Brain microvascular endothelial cell (primary cell): Measurements from ENCODE around the gene NRXN3.

Source experiments
- DNase-seq: peaks from one replicate; pipeline ENCODE4 v3.0.0-alpha.2; 2020
- H3K27ac ChIP-seq: fragments of 250-450 bp; sonication (Bioruptor Pico); 2 replicates; pipeline ENCODE4 v1.5.1; 2020; ENCODE audit warnings: mild to moderate bottlenecking, moderate library complexity
- H3K27me3 ChIP-seq: fragments of 250-450 bp; sonication (Bioruptor Pico); replicated peaks from 2 replicates; pipeline ENCODE4 v1.5.1; 2020; ENCODE audit warnings: mild to moderate bottlenecking
- H3K36me3 ChIP-seq: fragments of 250-450 bp; sonication (Bioruptor Pico); replicated peaks from 2 replicates; pipeline ENCODE4 v1.5.1; 2020; ENCODE audit warnings: mild to moderate bottlenecking
- H3K4me3 ChIP-seq: 2 replicates; pipeline ENCODE4 v1.5.1; 2011; ENCODE audit warnings: low read depth, mild to moderate bottlenecking, control low read depth, low read length, moderate library complexity
- in situ Hi-C: cut with HindIII; loops from 2 replicates; pipeline ENCODE4 v1.10.0; 2017; ENCODE audit warnings: low sequenced_read_pairs, low pct_ligation_motif_present
- TF ChIP-seq, protein P1 (sequence below): IDR thresholded peaks from 2 replicates; pipeline ENCODE4 v1.5.1; 2011; ENCODE audit warnings: low read depth, mild to moderate bottlenecking, moderate library complexity, low read length, control low read depth, inconsistent platforms; ENCODE audit errors: missing control alignments

Gene NRXN3

GRCh38 chr14:78637908-78638475 is 467.8 kb downstream of the NRXN3 start:
- no peak for DNase-seq
- no peaks in the 10 kb centered on the region for H3K36me3 ChIP-seq
- H3K27me3 ChIP-seq: no peaks in the 10 kb centered on the region
- no peak overlapping the region for H3K27ac ChIP-seq
- in situ Hi-C loops: no loop called here
- no peak overlapping the region for H3K4me3 ChIP-seq
- TF ChIP-seq, protein P1, sequence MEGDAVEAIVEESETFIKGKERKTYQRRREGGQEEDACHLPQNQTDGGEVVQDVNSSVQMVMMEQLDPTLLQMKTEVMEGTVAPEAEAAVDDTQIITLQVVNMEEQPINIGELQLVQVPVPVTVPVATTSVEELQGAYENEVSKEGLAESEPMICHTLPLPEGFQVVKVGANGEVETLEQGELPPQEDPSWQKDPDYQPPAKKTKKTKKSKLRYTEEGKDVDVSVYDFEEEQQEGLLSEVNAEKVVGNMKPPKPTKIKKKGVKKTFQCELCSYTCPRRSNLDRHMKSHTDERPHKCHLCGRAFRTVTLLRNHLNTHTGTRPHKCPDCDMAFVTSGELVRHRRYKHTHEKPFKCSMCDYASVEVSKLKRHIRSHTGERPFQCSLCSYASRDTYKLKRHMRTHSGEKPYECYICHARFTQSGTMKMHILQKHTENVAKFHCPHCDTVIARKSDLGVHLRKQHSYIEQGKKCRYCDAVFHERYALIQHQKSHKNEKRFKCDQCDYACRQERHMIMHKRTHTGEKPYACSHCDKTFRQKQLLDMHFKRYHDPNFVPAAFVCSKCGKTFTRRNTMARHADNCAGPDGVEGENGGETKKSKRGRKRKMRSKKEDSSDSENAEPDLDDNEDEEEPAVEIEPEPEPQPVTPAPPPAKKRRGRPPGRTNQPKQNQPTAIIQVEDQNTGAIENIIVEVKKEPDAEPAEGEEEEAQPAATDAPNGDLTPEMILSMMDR: no peak

GRCh38 chr14:78638926-78639325 is 468.8 kb downstream of the NRXN3 start:
- in situ Hi-C loops: no loop called here
- Histone ChIP-seq H3K4me3 (no peak overlapping the region), H3K27me3 (no peaks in the 10 kb centered on the region), H3K36me3 (no peaks in the 10 kb centered on the region), H3K27ac (no peak overlapping the region)
- DNase-seq: no peak
- TF ChIP-seq, protein P1: no peak

GRCh38 chr14:78644824-78645559 is 474.8 kb downstream of the NRXN3 start:
- in situ Hi-C loops: no loop called here
- DNase-seq: no peak
- Histone ChIP-seq H3K4me3 (no peak overlapping the region), H3K27ac (no peak overlapping the region), H3K36me3 (no peaks in the 10 kb centered on the region), H3K27me3 (no peaks in the 10 kb centered on the region)
- TF ChIP-seq, protein P1: no peak

DNA sequence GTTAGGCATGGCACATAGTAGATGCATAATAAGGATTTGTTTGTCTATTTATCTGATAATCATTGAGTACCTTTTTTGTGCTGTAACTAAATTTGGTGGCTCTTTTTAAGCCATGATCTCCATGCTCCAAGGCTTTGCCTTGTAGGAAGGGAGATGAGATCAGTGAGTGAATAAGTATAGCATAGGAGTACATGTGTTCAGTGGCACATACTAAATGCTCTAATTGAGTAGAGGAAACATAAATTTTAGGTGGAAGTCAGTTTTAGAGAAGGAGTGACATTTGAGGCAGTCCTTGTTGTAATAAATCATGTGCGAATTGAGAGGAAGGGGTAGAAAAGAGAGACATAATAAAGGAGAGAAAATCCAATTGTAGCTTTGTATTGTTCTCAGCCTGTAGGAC is 482.6 kb downstream of the NRXN3 start:
- Histone ChIP-seq H3K27ac (no peak overlapping the region), H3K4me3 (no peak overlapping the region), H3K27me3 (no peaks in the 10 kb centered on the region), H3K36me3 (no peaks in the 10 kb centered on the region)
- DNase-seq: no peak
- TF ChIP-seq, protein P1: no peak
- in situ Hi-C loops: no loop called here

DNA sequence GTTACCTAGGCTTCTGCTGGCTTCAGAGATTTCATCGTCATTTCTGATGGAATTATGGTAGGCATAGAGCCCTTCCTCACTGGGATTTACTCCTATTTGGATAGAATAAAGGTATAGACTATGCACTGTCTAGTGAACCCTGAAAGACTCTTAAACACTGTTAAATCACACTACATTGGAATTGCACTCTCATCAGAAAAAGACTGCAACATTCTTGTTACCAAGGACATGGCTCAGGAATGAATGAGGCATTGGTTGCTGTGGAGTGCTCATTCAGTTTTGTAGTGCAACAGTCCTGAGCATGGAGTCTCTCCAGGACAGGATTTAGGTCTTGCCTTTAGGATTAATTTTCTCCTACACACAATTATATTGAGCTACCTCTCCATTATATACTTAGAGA is 483.0 kb downstream of the NRXN3 start:
- no peaks in the 10 kb centered on the region for H3K36me3 ChIP-seq
- in situ Hi-C loops: no loop called here
- TF ChIP-seq, protein P1: no peak
- DNase-seq: no peak
- no peaks in the 10 kb centered on the region for H3K27me3 ChIP-seq
- no peak overlapping the region for H3K27ac ChIP-seq
- H3K4me3 ChIP-seq: no peak overlapping the region

- Histone ChIP-seq H3K27ac (no peak overlapping the region), H3K27me3 (no peaks in the 10 kb centered on the region), H3K36me3 (no peaks in the 10 kb centered on the region), H3K4me3 (no peak overlapping the region)
- no peak for DNase-seq
- in situ Hi-C loops: no loop called here
- TF ChIP-seq, protein P1: no peak
Observed at GRCh38 chr14:78657451-78657850, 487.3 kb downstream of the NRXN3 start.
